ENCODE results near the gene MPP2. TPM values are rescaled to one million over a fixed set of nuclear protein-coding genes. Genes with fewer than 3 reads are reported as not detected.

The MPP2 gene
- total RNA-seq, 2 donors from 2014 or later = 1.6 to 2.6 TPM

- no peaks in the 10 kb centered on the region for H3K36me3 ChIP-seq (replicated peaks in 1 of 2; ENCODE audit: insufficient read depth in 1 of 2, low read depth in 2 of 2)
- no peak overlapping the region for H3K27ac ChIP-seq
- no peaks in the 10 kb centered on the region for H3K9me3 ChIP-seq
- H3K4me3 ChIP-seq = no peak overlapping the region
- no peak for ATAC-seq
- intact Hi-C loops (cut with DNase I) = no loop called here
- DNase-seq = no peak
- no peaks in the 10 kb centered on the region for H3K27me3 ChIP-seq
- whole genome bisulfite sequencing, 2 donors = 52 to 82% methylated on average over 6 to 7 of the region's 7 CpGs
- TF ChIP-seq POLR2A (IDR thresholded peaks at IDR 0.05) = no peak
- TF ChIP-seq, protein P1, sequence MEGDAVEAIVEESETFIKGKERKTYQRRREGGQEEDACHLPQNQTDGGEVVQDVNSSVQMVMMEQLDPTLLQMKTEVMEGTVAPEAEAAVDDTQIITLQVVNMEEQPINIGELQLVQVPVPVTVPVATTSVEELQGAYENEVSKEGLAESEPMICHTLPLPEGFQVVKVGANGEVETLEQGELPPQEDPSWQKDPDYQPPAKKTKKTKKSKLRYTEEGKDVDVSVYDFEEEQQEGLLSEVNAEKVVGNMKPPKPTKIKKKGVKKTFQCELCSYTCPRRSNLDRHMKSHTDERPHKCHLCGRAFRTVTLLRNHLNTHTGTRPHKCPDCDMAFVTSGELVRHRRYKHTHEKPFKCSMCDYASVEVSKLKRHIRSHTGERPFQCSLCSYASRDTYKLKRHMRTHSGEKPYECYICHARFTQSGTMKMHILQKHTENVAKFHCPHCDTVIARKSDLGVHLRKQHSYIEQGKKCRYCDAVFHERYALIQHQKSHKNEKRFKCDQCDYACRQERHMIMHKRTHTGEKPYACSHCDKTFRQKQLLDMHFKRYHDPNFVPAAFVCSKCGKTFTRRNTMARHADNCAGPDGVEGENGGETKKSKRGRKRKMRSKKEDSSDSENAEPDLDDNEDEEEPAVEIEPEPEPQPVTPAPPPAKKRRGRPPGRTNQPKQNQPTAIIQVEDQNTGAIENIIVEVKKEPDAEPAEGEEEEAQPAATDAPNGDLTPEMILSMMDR (IDR thresholded peaks at IDR 0.05) = no peak
- H3K4me1 ChIP-seq = no peaks in the 10 kb centered on the region
These were observed 53.8 kb downstream of the MPP2 start for GRCh38 chr17:43853546-43853945.

- H3K4me3 ChIP-seq = no peak overlapping the region
- WGBS, 2 donors = 89 to 92% methylated on average over 7 to 8 of the region's 8 CpGs
- ATAC-seq (no peak), DNase-seq (no peak)
- no peaks in the 10 kb centered on the region for H3K4me1 ChIP-seq
- no peak overlapping the region for H3K27ac ChIP-seq
- TF ChIP-seq POLR2A (IDR thresholded peaks at IDR 0.05) = no peak
- no peaks in the 10 kb centered on the region for H3K27me3 ChIP-seq
- intact Hi-C loops (cut with DNase I) = no loop called here
- H3K9me3 ChIP-seq = no peaks in the 10 kb centered on the region
- H3K36me3 ChIP-seq (replicated peaks in 1 of 2; ENCODE audit: insufficient read depth in 1 of 2, low read depth in 2 of 2) = no peaks in the 10 kb centered on the region
These were observed 54.8 kb downstream of the MPP2 start for GRCh38 chr17:43852571-43852970.

DNA sequence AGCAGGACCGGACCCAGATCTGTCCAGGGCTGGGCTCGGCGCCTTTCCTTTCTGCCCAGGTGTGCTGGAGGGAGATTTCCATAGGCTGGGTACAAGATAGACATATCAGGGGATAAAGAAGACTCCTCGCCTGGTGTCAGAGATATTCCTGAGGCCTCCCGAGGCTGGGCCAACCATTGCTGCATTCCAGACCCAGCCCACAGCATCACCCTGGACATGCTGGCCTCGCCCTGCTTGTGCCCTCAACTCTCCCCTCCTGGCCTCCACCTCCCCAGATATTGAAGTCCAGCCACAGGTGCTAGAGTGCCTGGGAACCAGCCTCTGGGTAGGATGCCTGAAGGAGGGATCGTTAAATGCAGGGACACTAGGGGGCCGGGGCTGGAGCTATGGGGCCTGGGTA is 58.2 kb downstream of the MPP2 start:
- no peak for TF ChIP-seq POLR2A (IDR thresholded peaks at IDR 0.05)
- TF ChIP-seq, protein P1 (IDR thresholded peaks at IDR 0.05) = no peak
- H3K4me1 ChIP-seq = peaks cover 21% of the 10 kb centered on the region
- WGBS, 2 donors = 78 to 84% methylated on average over 7 of the region's 8 CpGs
- intact Hi-C loops (cut with DNase I) = no loop called here
- DNase-seq (no peak), ATAC-seq (no peak)
- H3K27ac ChIP-seq = no peak overlapping the region
- H3K36me3 ChIP-seq (replicated peaks in 1 of 2; ENCODE audit: insufficient read depth in 1 of 2, low read depth in 2 of 2) = no peaks in the 10 kb centered on the region
- no peaks in the 10 kb centered on the region for H3K27me3 ChIP-seq
- H3K9me3 ChIP-seq = no peaks in the 10 kb centered on the region
- no peak overlapping the region for H3K4me3 ChIP-seq

- no peak overlapping the region for H3K4me3 ChIP-seq
- no peaks in the 10 kb centered on the region for H3K36me3 ChIP-seq (replicated peaks in 1 of 2; ENCODE audit: insufficient read depth in 1 of 2, low read depth in 2 of 2)
- DNase-seq (no peak), ATAC-seq (no peak)
- intact Hi-C loops (cut with DNase I) = no loop called here
- peaks cover 21% of the 10 kb centered on the region for H3K4me1 ChIP-seq
- 62 to 85% methylated on average over 10 of the region's 10 CpGs for WGBS, 2 donors
- TF ChIP-seq, protein P1 (IDR thresholded peaks at IDR 0.05) = no peak
- TF ChIP-seq POLR2A (IDR thresholded peaks at IDR 0.05) = no peak
- no peaks in the 10 kb centered on the region for H3K9me3 ChIP-seq
- H3K27ac ChIP-seq = no peak overlapping the region
- no peaks in the 10 kb centered on the region for H3K27me3 ChIP-seq
These were observed 58.7 kb downstream of the MPP2 start for GRCh38 chr17:43848601-43849000.

DNA sequence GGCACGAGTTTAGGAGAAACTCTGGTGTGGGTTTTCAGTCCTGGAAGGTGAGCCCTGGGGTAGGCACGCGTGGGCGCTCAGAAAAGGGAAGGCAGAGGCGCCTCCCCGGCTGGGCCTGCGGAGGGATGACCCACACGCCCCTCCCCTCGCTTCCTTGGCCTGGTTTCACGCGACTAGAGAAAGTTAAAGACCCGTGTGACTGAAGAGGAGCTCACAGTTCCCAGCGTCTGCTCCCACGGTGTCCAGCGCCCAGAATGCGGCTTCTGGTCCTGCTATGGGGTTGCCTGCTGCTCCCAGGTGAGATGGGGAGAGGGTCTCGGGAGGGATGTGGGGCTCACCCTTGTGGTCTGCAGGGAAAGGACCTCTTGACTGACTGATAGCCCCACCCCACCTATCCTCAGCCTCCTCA is 60.4 kb downstream of the MPP2 start, which contains the start of gene CD300LG:
CD300LG (plus strand) TSS at position 214 of the 409 bp plus-strand sequence; CDS start at position 255, 41 bp downstream.
- no peaks in the 10 kb centered on the region for H3K27me3 ChIP-seq
- H3K36me3 ChIP-seq (replicated peaks in 1 of 2; ENCODE audit: insufficient read depth in 1 of 2, low read depth in 2 of 2) = no peaks in the 10 kb centered on the region
- WGBS, 2 donors = 34 to 43% methylated on average over 15 to 17 of the region's 17 CpGs
- DNase-seq (no peak), ATAC-seq (peak; percentile 2)
- no peak within 1 kb of the TSS for H3K4me3 ChIP-seq
- intact Hi-C loops (cut with DNase I) = no loop called here
- TF ChIP-seq, protein P1 (IDR thresholded peaks at IDR 0.05) = no peak
- TF ChIP-seq POLR2A (IDR thresholded peaks at IDR 0.05) = no peak
- no peaks in the 10 kb centered on the region for H3K9me3 ChIP-seq
- peak within 1 kb of the TSS in 3 of 4 donors; percentile 35 to 61 (median 52) for H3K27ac ChIP-seq
- H3K4me1 ChIP-seq = peaks cover 21% of the 10 kb centered on the region

Measured in body of pancreas (tissue), 4 donors.